ENCODE data around the gene SLC25A4.

GRCh38 chr4:185183622-185184281, 40.7 kb downstream of the SLC25A4 start:
- TF ChIP-seq, protein P1, sequence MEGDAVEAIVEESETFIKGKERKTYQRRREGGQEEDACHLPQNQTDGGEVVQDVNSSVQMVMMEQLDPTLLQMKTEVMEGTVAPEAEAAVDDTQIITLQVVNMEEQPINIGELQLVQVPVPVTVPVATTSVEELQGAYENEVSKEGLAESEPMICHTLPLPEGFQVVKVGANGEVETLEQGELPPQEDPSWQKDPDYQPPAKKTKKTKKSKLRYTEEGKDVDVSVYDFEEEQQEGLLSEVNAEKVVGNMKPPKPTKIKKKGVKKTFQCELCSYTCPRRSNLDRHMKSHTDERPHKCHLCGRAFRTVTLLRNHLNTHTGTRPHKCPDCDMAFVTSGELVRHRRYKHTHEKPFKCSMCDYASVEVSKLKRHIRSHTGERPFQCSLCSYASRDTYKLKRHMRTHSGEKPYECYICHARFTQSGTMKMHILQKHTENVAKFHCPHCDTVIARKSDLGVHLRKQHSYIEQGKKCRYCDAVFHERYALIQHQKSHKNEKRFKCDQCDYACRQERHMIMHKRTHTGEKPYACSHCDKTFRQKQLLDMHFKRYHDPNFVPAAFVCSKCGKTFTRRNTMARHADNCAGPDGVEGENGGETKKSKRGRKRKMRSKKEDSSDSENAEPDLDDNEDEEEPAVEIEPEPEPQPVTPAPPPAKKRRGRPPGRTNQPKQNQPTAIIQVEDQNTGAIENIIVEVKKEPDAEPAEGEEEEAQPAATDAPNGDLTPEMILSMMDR (IDR thresholded peaks at IDR 0.05): no peak
- no peak for TF ChIP-seq POLR2A (IDR thresholded peaks at IDR 0.05)

Data from lower leg skin (tissue), 3 donors.